ENCODE measurements around the gene DAB1. TPM values are rescaled to one million over a fixed set of nuclear protein-coding genes. Genes with fewer than 3 reads are reported as not detected.
"Not testable (repeated sequence)": the region's sequence is repeated elsewhere in the genome, so short reads cannot be mapped to it uniquely, and the experiment has no call there.

DAB1 gene
- total RNA-seq, 2 donors from 2014 or later: not detected

DNA sequence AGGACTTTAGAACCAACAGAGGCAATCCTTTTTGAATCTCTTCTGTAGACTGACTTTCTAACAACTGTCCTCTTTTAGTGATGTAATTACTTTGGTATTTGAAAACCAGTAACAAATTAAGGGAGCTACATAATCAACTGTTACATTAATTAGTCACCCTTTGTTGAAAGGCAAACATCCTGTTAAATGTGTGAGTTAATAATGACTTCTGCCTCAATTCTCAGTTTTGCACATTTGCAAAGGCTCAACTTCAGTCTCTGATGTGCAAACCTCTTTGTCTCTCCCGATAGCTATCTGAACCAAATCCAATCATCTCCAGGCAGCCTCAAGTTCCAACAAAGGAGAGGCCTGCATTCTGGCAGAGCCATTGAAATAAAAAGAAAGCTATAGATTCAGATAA is 322.7 kb downstream of the DAB1 start:
- Mint-ChIP-seq H3K36me3 (no peaks in the 10 kb centered on the region), H3K27me3 (peaks cover 6 to 13% of the 10 kb centered on the region in 2 donors), H3K4me3 (no peak overlapping the region), H3K27ac (no peak overlapping the region), H3K9me3 (no peaks in the 10 kb centered on the region), H3K4me1 (ENCODE audit: low read depth in 2 of 2) (no peaks in the 10 kb centered on the region)
- ATAC-seq: no peak
- DNase-seq (ENCODE audit: low spot score): no peak

DNA sequence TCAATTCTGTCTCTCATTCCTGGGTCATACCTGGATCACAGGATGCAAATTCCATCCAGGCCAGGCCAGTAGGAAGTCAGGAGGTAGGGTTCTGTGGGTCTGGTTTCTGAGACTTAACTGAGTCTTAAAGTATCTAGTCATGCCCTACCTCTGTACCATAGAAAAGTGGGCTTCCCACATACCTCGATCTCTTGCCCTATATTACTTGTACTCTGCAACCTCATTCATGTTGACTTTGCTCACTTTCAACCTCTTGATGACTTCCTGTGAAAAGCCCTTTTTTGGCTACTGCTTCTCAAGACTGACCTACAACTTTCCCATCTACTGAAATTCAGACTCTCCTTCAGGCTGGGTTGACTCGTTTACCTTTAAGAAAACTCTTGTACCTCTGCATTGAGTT is 329.1 kb downstream of the DAB1 start:
- H3K4me1 Mint-ChIP-seq (ENCODE audit: low read depth in 2 of 2): no peaks in the 10 kb centered on the region
- DNase-seq (ENCODE audit: low spot score) (no peak), ATAC-seq (no peak)
- no peak overlapping the region for H3K4me3 Mint-ChIP-seq
- peaks cover 0 to 8% of the 10 kb centered on the region in 2 donors for H3K27me3 Mint-ChIP-seq
- H3K36me3 Mint-ChIP-seq: no peaks in the 10 kb centered on the region
- no peaks in the 10 kb centered on the region for H3K9me3 Mint-ChIP-seq
- H3K27ac Mint-ChIP-seq: no peak overlapping the region

DNA sequence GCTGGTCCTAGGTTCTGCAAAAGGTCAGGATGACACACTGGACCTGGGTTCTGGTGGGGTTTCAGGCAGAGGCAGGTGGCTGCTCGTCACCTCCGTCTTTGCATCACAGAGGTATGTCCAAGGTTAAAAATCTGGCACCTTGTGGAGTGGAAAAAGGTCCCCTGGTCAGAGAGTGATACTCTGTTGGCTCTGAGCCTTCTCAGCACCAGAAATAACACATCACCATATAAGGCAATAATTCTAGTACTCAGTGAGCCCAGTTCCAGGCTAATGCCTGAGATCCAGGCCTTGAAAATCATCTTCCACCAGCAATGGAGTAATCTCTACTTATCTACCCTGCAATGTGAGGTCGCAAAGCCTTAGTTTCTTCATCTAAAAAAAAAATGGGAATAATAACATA is 330.7 kb downstream of the DAB1 start:
- DNase-seq (ENCODE audit: low spot score) (no peak), ATAC-seq (no peak)
- no peaks in the 10 kb centered on the region for H3K9me3 Mint-ChIP-seq
- H3K27me3 Mint-ChIP-seq: peaks cover 0 to 4% of the 10 kb centered on the region in 2 donors
- H3K4me1 Mint-ChIP-seq (ENCODE audit: low read depth in 2 of 2): no peaks in the 10 kb centered on the region
- H3K4me3 Mint-ChIP-seq: no peak overlapping the region
- H3K27ac Mint-ChIP-seq: no peak overlapping the region
- H3K36me3 Mint-ChIP-seq: no peaks in the 10 kb centered on the region

DNA sequence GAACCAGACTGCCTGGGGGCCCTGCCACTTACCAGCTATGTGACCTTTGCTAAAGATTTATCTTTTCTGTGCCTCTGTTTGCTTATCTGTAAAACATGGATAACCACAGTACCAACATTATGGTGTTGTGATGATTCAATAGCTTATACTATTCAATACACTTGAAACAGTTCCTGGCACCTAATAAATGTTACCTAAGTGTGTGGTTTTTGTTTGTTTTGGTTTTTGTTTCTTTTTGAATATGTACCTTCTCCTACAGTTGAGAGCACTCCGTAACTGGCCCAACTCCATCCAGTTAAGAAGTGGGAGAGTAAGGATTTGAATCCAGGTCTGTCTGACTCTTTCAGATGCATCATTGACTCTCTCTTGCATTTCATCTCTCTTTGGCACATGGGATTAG is 332.2 kb downstream of the DAB1 start:
- Mint-ChIP-seq H3K4me3 (no peak overlapping the region), H3K36me3 (no peaks in the 10 kb centered on the region), H3K9me3 (no peaks in the 10 kb centered on the region), H3K4me1 (ENCODE audit: low read depth in 2 of 2) (no peaks in the 10 kb centered on the region), H3K27me3 (peaks cover 0 to 4% of the 10 kb centered on the region in 2 donors), H3K27ac (no peak overlapping the region)
- no peak for DNase-seq (ENCODE audit: low spot score)
- ATAC-seq: no peak

DNA sequence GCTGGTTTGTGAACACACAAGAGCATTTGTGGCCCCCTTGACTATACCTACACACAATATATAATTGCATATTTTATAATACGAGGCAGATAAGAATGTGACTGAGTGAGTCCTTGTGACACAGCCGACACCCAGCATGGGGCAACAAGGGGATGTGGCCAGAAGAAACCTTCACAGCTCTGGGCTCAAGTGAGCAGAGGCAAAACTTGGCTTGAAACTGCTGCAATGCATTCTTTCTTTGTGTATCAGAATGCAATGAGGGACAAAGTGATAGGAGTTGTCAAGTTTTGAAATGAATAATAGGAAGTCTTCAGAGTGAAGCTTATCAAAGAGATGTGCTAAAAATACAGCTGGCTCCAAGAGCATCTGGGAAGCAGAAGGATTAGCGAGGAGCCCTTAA is 334.0 kb downstream of the DAB1 start:
- no peaks in the 10 kb centered on the region for H3K4me1 Mint-ChIP-seq (ENCODE audit: low read depth in 2 of 2)
- no peak overlapping the region for H3K27ac Mint-ChIP-seq
- no peaks in the 10 kb centered on the region for H3K9me3 Mint-ChIP-seq
- no peak overlapping the region for H3K4me3 Mint-ChIP-seq
- no peaks in the 10 kb centered on the region for H3K36me3 Mint-ChIP-seq
- DNase-seq (ENCODE audit: low spot score) (no peak), ATAC-seq (no peak)
- H3K27me3 Mint-ChIP-seq: peaks cover 0 to 6% of the 10 kb centered on the region in 2 donors

DNA sequence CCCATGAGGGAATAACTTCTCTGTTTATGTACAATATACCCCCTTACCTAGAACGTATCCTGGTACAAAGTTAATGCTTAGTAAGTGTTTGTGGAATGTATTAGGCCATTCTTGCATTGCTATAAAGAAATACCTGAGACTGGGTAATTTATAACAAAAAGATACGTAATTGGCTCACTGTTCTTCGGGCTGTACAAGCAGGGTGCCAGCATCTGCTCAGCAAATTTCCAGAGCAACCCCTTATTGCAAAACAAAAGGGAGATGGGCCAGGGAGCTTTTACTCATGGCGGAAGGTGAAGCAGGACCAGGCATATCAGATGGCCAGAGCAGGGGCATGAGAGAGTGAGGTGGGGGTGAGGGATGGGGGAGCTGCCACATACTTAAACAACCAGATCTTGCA is 334.6 kb downstream of the DAB1 start:
- Mint-ChIP-seq H3K36me3 (no peaks in the 10 kb centered on the region), H3K27me3 (peaks cover 0 to 6% of the 10 kb centered on the region in 2 donors), H3K9me3 (no peaks in the 10 kb centered on the region), H3K27ac (no peak overlapping the region), H3K4me3 (no peak overlapping the region), H3K4me1 (ENCODE audit: low read depth in 2 of 2) (no peaks in the 10 kb centered on the region)
- ATAC-seq (no peak), DNase-seq (ENCODE audit: low spot score) (no peak)

DNA sequence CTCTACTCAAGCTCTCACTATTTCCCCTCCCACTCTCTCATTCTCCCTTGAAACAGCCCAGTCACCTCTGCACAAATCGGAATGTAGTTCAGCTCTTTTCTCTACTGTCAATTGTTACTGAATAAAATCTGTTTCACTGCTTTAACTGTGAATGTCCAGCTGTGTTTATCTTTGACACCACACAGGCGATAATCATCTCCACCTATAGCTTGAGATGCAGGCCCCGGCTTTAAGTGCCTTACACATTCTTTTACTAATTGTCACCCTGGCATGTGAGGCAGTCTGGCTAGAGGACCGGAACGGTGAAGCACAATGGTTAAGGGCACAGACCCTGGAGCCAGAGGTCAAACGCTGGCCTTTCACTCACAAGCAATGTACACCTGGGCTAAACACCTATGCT is 335.2 kb downstream of the DAB1 start:
- Mint-ChIP-seq H3K9me3 (no peaks in the 10 kb centered on the region), H3K36me3 (no peaks in the 10 kb centered on the region), H3K27me3 (peaks cover 2 to 6% of the 10 kb centered on the region in 2 donors), H3K27ac (no peak overlapping the region), H3K4me1 (ENCODE audit: low read depth in 2 of 2) (no peaks in the 10 kb centered on the region), H3K4me3 (no peak overlapping the region)
- DNase-seq (ENCODE audit: low spot score) (no peak), ATAC-seq (no peak)

DNA sequence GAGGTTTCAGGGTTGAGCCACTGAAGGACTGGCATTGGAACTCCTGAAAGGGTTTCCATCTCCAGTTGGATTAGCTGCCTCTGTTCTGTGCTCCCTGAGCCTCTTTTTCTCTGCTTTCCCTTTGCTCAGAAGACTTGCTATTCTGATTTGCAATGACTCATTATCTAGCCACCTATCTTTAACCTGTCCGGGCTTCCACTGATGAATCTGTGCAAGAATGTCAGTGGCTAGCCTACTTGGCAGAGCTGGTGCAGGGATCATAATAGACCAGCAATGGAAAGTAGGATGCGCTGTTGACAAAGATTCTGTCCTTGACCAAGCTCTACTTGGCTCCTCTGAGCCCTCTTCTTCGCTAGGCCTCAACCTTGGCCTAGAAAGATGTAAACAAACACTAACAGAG is 336.2 kb downstream of the DAB1 start:
- not testable (repeated sequence) for H3K27me3 Mint-ChIP-seq; ATAC-seq; H3K4me1 Mint-ChIP-seq (ENCODE audit: low read depth in 2 of 2); DNase-seq (ENCODE audit: low spot score); H3K9me3 Mint-ChIP-seq; H3K27ac Mint-ChIP-seq; H3K36me3 Mint-ChIP-seq; H3K4me3 Mint-ChIP-seq

DNA sequence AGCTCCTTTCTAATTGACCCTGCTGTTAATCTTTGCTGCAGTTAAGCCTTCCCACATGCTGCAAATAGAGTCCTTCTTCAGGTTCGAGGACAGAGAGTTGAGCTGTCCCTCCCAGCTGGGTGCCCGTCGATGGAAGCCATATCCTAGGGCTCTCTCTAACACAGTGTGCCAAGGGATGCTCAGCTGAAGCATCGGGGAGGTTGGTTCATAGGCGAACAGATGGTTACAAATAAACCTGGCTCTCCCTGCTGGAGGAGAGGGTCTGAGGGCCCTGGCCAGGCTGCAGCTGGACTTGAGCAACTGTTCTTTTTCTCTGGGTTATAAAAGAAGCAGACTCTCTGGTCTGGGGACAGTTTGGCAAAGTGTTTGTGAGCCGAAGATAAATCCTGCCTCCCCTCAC is 337.7 kb downstream of the DAB1 start:
- H3K36me3 Mint-ChIP-seq: no peaks in the 10 kb centered on the region

DNA sequence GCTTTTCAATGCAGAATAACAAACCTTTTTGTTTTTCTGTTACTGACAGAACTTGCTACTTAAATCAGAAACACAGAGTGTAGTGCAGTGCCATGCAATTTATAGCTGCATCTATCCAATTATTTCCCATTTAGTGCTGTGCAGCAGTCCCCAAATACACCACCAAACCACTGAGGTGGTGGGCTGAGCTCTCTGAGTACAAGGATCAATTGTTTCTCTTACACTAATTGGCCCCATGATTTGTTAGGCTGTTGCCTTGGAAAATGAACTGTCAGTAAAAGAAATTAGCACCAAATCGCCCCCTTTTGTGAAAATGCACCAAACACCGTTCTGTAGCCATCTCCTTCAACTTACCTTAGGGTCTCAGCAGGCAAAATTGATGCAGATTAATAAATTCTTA is 339.2 kb downstream of the DAB1 start:
- Mint-ChIP-seq H3K27me3 (peaks cover 10 to 14% of the 10 kb centered on the region in 2 donors), H3K4me3 (no peak overlapping the region), H3K9me3 (no peaks in the 10 kb centered on the region), H3K27ac (no peak overlapping the region), H3K4me1 (ENCODE audit: low read depth in 2 of 2) (no peaks in the 10 kb centered on the region), H3K36me3 (no peaks in the 10 kb centered on the region)
- ATAC-seq: no peak
- DNase-seq (ENCODE audit: low spot score): no peak

More for the DNA sequence above, 337.7 kb downstream of the DAB1 start:
- Mint-ChIP-seq H3K27ac (no peak overlapping the region), H3K4me1 (ENCODE audit: low read depth in 2 of 2) (no peaks in the 10 kb centered on the region), H3K9me3 (no peaks in the 10 kb centered on the region), H3K27me3 (peaks cover 5 to 6% of the 10 kb centered on the region in 2 donors), H3K4me3 (no peak overlapping the region)
- no peak for ATAC-seq
- no peak for DNase-seq (ENCODE audit: low spot score)

DNA sequence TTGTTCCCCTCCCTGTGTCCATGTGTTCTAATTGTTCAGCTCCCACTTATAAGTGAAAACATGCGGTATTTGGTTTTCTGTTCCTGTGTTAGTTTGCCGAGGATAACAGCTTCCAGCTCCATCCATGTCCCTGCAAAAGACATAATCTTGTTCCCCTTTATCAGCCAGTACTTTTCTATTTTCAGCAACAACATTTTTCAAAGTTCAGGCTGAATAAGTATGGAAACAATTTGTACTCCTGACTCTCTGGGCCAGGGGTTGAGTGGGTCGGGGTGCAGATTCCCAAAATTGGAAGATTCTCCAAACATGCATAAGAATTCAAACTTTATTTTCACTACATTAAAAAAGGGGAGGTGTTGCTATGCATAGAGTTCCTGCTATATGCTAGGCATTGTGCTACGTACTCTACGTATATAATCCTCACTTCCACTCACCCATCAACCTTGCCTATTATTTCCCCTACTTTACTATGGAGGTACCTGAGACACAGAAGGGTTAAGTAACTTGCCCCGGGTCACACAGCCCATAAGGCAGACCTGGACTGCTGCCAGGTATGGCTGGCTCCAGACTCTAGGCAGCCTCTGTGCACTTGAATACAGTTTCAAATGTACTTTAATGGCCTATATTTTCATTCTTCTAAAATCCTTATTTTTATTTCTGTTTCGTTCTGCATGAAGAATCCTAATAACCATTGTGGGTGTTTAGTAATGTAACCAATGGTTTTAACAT is 341.0 kb downstream of the DAB1 start:
- no peak overlapping the region for H3K27ac Mint-ChIP-seq
- no peak overlapping the region for H3K4me3 Mint-ChIP-seq
- no peaks in the 10 kb centered on the region for H3K36me3 Mint-ChIP-seq
- no peak for DNase-seq (ENCODE audit: low spot score)
- H3K27me3 Mint-ChIP-seq: peaks cover 16 to 21% of the 10 kb centered on the region in 2 donors
- H3K9me3 Mint-ChIP-seq: no peaks in the 10 kb centered on the region
- H3K4me1 Mint-ChIP-seq (ENCODE audit: low read depth in 2 of 2): no peaks in the 10 kb centered on the region
- no peak for ATAC-seq

DNA sequence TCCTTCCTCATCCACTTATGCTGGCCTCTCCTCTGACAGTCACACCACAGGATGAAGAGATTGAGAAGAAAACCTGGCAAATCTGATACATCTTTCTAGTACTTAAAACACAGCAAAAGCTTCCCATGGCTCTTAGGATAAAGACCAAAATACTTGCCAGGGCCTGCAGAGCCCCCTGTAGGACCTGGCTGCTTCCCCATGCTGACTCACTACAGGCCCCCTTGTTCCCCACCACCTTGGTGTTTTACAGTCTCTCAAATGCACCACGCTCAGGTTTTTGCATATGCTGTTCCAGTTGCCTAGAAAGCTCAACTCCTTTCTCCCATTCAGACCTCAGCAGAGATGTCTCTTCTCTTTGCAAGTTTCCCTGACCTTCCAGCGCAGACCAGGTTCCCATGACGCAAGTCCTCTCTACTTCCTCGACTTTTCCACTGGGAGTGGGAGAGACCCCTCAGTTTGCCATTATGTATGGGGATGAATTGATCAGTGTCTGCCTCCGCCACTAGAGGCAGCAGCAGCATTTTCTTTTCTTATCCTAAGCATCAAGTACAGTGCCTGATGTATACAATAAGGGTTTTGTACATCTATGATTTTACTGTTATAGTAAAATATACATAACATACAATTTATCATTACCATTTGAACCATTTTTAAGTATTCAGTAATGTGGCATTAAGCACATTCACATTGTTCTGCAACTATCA is 344.3 kb downstream of the DAB1 start:
- H3K27me3 Mint-ChIP-seq: peaks cover 15 to 28% of the 10 kb centered on the region in 2 donors
- H3K36me3 Mint-ChIP-seq: no peaks in the 10 kb centered on the region
- no peak overlapping the region for H3K4me3 Mint-ChIP-seq
- no peak overlapping the region for H3K27ac Mint-ChIP-seq
- no peaks in the 10 kb centered on the region for H3K4me1 Mint-ChIP-seq (ENCODE audit: low read depth in 2 of 2)
- DNase-seq (ENCODE audit: low spot score): no peak
- ATAC-seq: no peak
- H3K9me3 Mint-ChIP-seq: no peaks in the 10 kb centered on the region

DNA sequence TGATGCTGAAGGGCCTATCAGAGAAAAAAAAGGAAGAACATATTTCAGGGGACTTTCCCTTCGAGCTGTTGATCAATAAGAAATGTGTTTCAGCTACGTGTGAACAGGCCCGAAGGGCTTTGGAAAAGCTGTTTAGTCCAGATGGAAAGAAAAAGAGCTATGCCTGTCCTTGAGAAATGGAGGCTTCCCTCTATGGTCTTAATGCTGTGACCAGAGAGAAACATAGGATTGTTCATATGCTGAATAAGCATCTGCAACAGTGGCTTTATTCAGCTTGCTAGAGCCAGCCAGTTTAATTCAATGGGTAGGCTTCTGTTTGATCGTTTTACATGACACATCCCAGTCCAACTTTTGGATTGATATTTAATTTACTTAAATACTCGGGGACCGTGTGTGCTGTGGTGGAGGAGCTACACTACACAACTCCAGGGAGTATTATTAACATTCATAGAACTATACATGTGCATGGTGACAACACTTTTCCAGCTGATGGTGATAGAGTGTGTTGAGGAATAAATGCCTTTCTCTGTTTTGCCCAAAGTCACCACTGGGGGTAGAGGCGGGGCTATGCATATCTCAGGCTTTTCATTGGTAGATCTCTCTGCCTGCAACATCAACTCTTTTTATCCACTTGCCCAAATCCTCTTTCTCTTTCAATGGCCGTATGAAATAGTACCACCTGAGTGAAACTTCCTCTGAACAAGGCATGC is 351.3 kb downstream of the DAB1 start:
- H3K9me3 Mint-ChIP-seq: no peaks in the 10 kb centered on the region
- H3K27me3 Mint-ChIP-seq: peaks cover 14 to 17% of the 10 kb centered on the region in 2 donors
- H3K4me3 Mint-ChIP-seq: no peak overlapping the region
- H3K36me3 Mint-ChIP-seq: no peaks in the 10 kb centered on the region
- DNase-seq (ENCODE audit: low spot score) (no peak), ATAC-seq (peak in 1 of 2 donors; percentile 38)
- no peaks in the 10 kb centered on the region for H3K4me1 Mint-ChIP-seq (ENCODE audit: low read depth in 2 of 2)
- no peak overlapping the region for H3K27ac Mint-ChIP-seq

DNA sequence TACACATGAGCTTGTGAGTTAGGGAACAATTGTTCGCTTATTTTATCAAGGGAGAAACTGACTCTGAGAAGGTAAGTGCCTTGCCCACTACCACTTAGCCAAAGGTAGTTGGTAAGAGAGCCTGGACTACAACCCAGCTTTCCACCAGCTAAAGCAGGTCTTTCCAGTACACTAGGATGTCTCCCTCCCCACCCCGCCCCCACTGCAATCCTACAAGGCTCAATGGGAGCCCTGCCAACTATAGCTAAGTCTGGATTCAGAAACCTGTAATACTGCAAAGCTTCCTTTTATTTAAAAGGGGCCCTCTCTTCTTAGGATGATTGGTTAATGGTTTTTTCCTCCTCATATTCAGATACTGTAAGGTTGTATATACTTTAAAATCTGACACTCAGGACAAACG is 356.0 kb downstream of the DAB1 start:
- no peaks in the 10 kb centered on the region for H3K9me3 Mint-ChIP-seq
- ATAC-seq: no peak

More for the DNA sequence above, 356.0 kb downstream of the DAB1 start:
- H3K27ac Mint-ChIP-seq: no peak overlapping the region
- no peak for DNase-seq (ENCODE audit: low spot score)
- H3K36me3 Mint-ChIP-seq: no peaks in the 10 kb centered on the region
- H3K4me3 Mint-ChIP-seq: no peak overlapping the region
- peaks cover 7 to 8% of the 10 kb centered on the region in 2 donors for H3K27me3 Mint-ChIP-seq
- H3K4me1 Mint-ChIP-seq (ENCODE audit: low read depth in 2 of 2): no peaks in the 10 kb centered on the region

All from natural killer cell treated with Interleukin-12 subunit alpha and Interleukin-12 subunit beta and Interleukin-15 and Interleukin-18, amount 100 ng/mL, for 72 hours (primary cell).